GM18498 (cell line): ENCODE data around the gene SEZ6L.

Experiments
- ATAC-seq: cut with Tn5 transposase; IDR thresholded peaks from one replicate; pipeline ENCODE4 v1.9.1; 2021; ENCODE audit warnings: mild to moderate bottlenecking, moderate library complexity; ENCODE audit not compliant: unreplicated experiment

The SEZ6L gene

GRCh38 chr22:26239581-26239980 is 70.3 kb downstream of the SEZ6L start:
- ATAC-seq: no peak

- ATAC-seq: no peak
Observed at GRCh38 chr22:26241361-26241760, 72.1 kb downstream of the SEZ6L start.

GRCh38 chr22:26245001-26245400 is 75.7 kb downstream of the SEZ6L start:
- no peak for ATAC-seq

- ATAC-seq: no peak
Observed at GRCh38 chr22:26246552-26246951, 77.3 kb downstream of the SEZ6L start.

GRCh38 chr22:26251869-26252268 is 82.6 kb downstream of the SEZ6L start:
- no peak for ATAC-seq

- no peak for ATAC-seq
Observed at GRCh38 chr22:26259510-26259909, 90.2 kb downstream of the SEZ6L start.

- ATAC-seq: no peak
Observed at GRCh38 chr22:26264162-26264561, 94.9 kb downstream of the SEZ6L start.

- ATAC-seq: no peak
Observed at GRCh38 chr22:26265281-26265680, 96.0 kb downstream of the SEZ6L start.

GRCh38 chr22:26265909-26266308 is 96.6 kb downstream of the SEZ6L start:
- no peak for ATAC-seq

- no peak for ATAC-seq
Observed at GRCh38 chr22:26267856-26268255, 98.6 kb downstream of the SEZ6L start.

GRCh38 chr22:26269572-26269971 is 100.3 kb downstream of the SEZ6L start:
- no peak for ATAC-seq

GRCh38 chr22:26271427-26271826 is 102.2 kb downstream of the SEZ6L start:
- no peak for ATAC-seq

GRCh38 chr22:26273011-26273675 is 103.9 kb downstream of the SEZ6L start:
- ATAC-seq: no peak

GRCh38 chr22:26276529-26277160 is 107.4 kb downstream of the SEZ6L start:
- ATAC-seq: no peak

- no peak for ATAC-seq
Observed at GRCh38 chr22:26281941-26282340, 112.7 kb downstream of the SEZ6L start.

GRCh38 chr22:26283330-26283729 is 114.1 kb downstream of the SEZ6L start:
- no peak for ATAC-seq

- no peak for ATAC-seq
Observed at GRCh38 chr22:26285632-26286031, 116.4 kb downstream of the SEZ6L start.

GRCh38 chr22:26286091-26286820 is 117.0 kb downstream of the SEZ6L start:
- no peak for ATAC-seq

GRCh38 chr22:26287382-26288225 is 118.3 kb downstream of the SEZ6L start:
- no peak for ATAC-seq

- no peak for ATAC-seq
Observed at GRCh38 chr22:26289611-26290101, 120.4 kb downstream of the SEZ6L start.
